OCI-LY3 (cell line): ENCODE results near the gene F12.

Source experiments
- H2AFZ ChIP-seq: fragments of 200-600, 300-600 bp; shearing (Covaris generic); 2 replicates; pipeline ENCODE4 v1.6.0; 2014; ENCODE audit warnings: antibody characterized with exemption, low read depth, low read length
- H3K27ac ChIP-seq: fragments of 200-600, 300-600 bp; sonication (generic); 2 replicates; pipeline ENCODE4 v1.5.1; 2014; ENCODE audit warnings: mild to moderate bottlenecking, low read length, moderate library complexity, mixed read lengths
- H3K27me3 ChIP-seq: fragments of 200-600, 300-600 bp; sonication (generic); 2 replicates; pipeline ENCODE4 v1.6.1; 2014; ENCODE audit warnings: low read depth, low read length, mixed read lengths
- H3K36me3 ChIP-seq: fragments of 200-600, 300-600 bp; sonication (generic); replicated peaks from 2 replicates; pipeline ENCODE3; 2014; ENCODE audit warnings: low read depth, low read length, mixed read lengths
- H3K4me1 ChIP-seq: fragments of 300-600, 200-600 bp; sonication (generic); 2 replicates; pipeline ENCODE4 v1.6.1; 2014; ENCODE audit warnings: low read length, mixed read lengths
- H3K4me2 ChIP-seq: fragments of 200-600, 300-600 bp; sonication (generic); 2 replicates; pipeline ENCODE4 v1.6.1; 2014; ENCODE audit warnings: low read length, mixed read lengths
- H3K4me3 ChIP-seq: fragments of 300-600, 200-600 bp; sonication (generic); 2 replicates; pipeline ENCODE4 v1.5.1; 2014; ENCODE audit warnings: antibody characterized with exemption, mild to moderate bottlenecking, low read length, moderate library complexity
- H3K79me2 ChIP-seq: fragments of 300-600, 200-600 bp; shearing (Covaris generic); 2 replicates; pipeline ENCODE4 v1.6.1; 2014; ENCODE audit warnings: mild to moderate bottlenecking, low read length, mixed read lengths
- H3K9ac ChIP-seq: fragments of 300-600, 200-600 bp; shearing (Covaris generic); 2 replicates; pipeline ENCODE4 v1.6.0; 2014; ENCODE audit warnings: mild to moderate bottlenecking, low read length, moderate library complexity
- H3K9me3 ChIP-seq: fragments of 200-600, 300-600 bp; shearing (Covaris generic); 2 replicates; pipeline ENCODE4 v1.6.1; 2014; ENCODE audit warnings: low read length, mixed read lengths; ENCODE audit not compliant: insufficient read depth
- H4K20me1 ChIP-seq: fragments of 200-600, 300-600 bp; sonication (generic); 2 replicates; pipeline ENCODE4 v1.6.1; 2016; ENCODE audit warnings: low read length, mixed read lengths; ENCODE audit not compliant: insufficient read depth
- CTCF ChIP-seq: fragments of 200-600, 300-600 bp; sonication (generic); IDR thresholded peaks from 2 replicates; pipeline ENCODE4 v1.5.1; 2014; ENCODE audit warnings: antibody characterized with exemption, low read length, low read depth
- EZH2phosphoT487 ChIP-seq: fragments of 200-600 bp; shearing (Covaris generic); IDR thresholded peaks from 2 replicates; pipeline ENCODE4 v1.6.1; 2018; ENCODE audit warnings: antibody characterized with exemption, mixed run types, low read depth

Gene F12

GRCh38 chr5:177403792-177404640 is 5.3 kb downstream of the F12 start:
- peaks cover 17% of the 10 kb centered on the region for H3K27me3 ChIP-seq

DNA sequence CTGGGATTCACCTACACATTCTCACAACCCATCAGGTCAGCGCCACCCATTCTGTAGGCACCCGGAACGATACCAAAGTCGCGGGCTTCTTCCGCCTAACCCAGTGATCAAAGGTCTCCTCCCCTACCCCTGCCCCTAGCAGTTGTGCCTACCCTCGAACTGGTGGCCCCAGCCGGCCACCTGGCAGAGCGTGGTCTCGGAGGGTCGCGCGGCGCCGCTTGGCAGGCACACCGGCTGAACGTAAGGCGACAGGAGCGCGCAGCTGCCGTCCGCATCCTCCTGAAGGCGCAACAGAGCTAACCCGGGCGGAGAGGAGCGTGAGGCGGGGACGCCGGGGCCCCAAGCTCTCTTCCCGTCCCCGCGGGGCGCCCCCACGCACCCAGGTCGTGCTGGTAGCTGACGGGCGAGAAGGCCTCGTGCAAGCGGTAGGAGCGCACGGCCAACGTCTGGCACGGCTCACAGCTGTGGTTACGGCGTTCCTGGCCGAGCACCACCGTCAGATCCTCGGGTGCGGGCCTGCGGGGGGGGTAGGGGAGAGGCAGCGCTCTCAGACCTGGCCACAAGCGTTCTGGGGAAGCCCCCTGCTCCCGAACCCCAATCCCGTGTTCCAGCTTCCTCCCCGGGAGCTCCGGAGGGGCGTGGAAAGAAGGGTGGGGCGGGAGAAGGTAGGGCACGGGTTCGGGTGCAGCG is 6.1 kb downstream of the F12 start:
- peak overlapping the region; percentile 61 for H3K9ac ChIP-seq
- no peaks in the 10 kb centered on the region for H4K20me1 ChIP-seq
- TF ChIP-seq CTCF (no peak), EZH2phosphoT487 (no peak)
- H3K36me3 ChIP-seq = no peaks in the 10 kb centered on the region
- H3K9me3 ChIP-seq = no peaks in the 10 kb centered on the region
- peaks cover 17% of the 10 kb centered on the region for H3K27me3 ChIP-seq
- peak overlapping the region; percentile 82 for H3K4me3 ChIP-seq
- no peak overlapping the region for H3K27ac ChIP-seq
- H3K4me1 ChIP-seq = peaks cover 19% of the 10 kb centered on the region
- H3K4me2 ChIP-seq = peak overlapping the region; percentile 94
- H3K79me2 ChIP-seq = no peaks in the 10 kb centered on the region
- H2AFZ ChIP-seq = peak overlapping the region; percentile 65; the same call in 1 of the 2 replicates

More at GRCh38 chr5:177403792-177404640, 5.3 kb downstream of the F12 start:
- peak overlapping the region; percentile 94 for H3K4me2 ChIP-seq
- H3K36me3 ChIP-seq = no peaks in the 10 kb centered on the region
- peak overlapping the region; percentile 61 for H3K9ac ChIP-seq
- peak overlapping the region; percentile 82 for H3K4me3 ChIP-seq
- H3K27ac ChIP-seq = no peak overlapping the region
- H4K20me1 ChIP-seq = no peaks in the 10 kb centered on the region
- peaks cover 19% of the 10 kb centered on the region for H3K4me1 ChIP-seq
- peak overlapping the region; percentile 65; the same call in 1 of the 2 replicates for H2AFZ ChIP-seq
- no peaks in the 10 kb centered on the region for H3K9me3 ChIP-seq
- TF ChIP-seq CTCF (peak; percentile 69), EZH2phosphoT487 (no peak)
- no peaks in the 10 kb centered on the region for H3K79me2 ChIP-seq

- H3K4me1 ChIP-seq = peaks cover 19% of the 10 kb centered on the region
- peak overlapping the region; percentile 94 for H3K4me2 ChIP-seq
- peaks cover 17% of the 10 kb centered on the region for H3K27me3 ChIP-seq
- peak overlapping the region; percentile 82 for H3K4me3 ChIP-seq
- H2AFZ ChIP-seq = no peak overlapping the region
- no peaks in the 10 kb centered on the region for H4K20me1 ChIP-seq
- no peak overlapping the region for H3K27ac ChIP-seq
- TF ChIP-seq CTCF = no peak
- TF ChIP-seq EZH2phosphoT487 = no peak
- H3K79me2 ChIP-seq = no peaks in the 10 kb centered on the region
- no peaks in the 10 kb centered on the region for H3K36me3 ChIP-seq
- no peaks in the 10 kb centered on the region for H3K9me3 ChIP-seq
- no peak overlapping the region for H3K9ac ChIP-seq
These were observed 6.9 kb downstream of the F12 start for GRCh38 chr5:177402271-177403043.
